HG03066 (cell line): ENCODE results near the gene PORCN.
"Not testable (repeated sequence)": the region's sequence is repeated elsewhere in the genome, so short reads cannot be mapped to it uniquely, and the experiment has no call there.

Experiments
- ATAC-seq: cut with Tn5 transposase; IDR thresholded peaks from one replicate; pipeline ENCODE4 v1.9.1; 2021; ENCODE audit warnings: low read depth; ENCODE audit not compliant: unreplicated experiment

PORCN gene

GRCh38 chrX:48538641-48539344 lies 30.0 kb downstream of the PORCN start:
- no peak for ATAC-seq

- ATAC-seq = peak; percentile 70
Observed at GRCh38 chrX:48539345-48540027, 30.7 kb downstream of the PORCN start, which contains the start of gene TBC1D25. TBC1D25 (plus strand) TSS chrX:48539714; CDS start chrX:48539798, 84 bp downstream.

GRCh38 chrX:48540028-48540375 lies 31.2 kb downstream of the PORCN start:
- ATAC-seq = peak; percentile 22

- ATAC-seq = no peak
Observed at GRCh38 chrX:48540480-48540879, 31.7 kb downstream of the PORCN start.

- no peak for ATAC-seq
Observed at GRCh38 chrX:48541140-48541814, 32.5 kb downstream of the PORCN start.

GRCh38 chrX:48548871-48549270 lies 40.1 kb downstream of the PORCN start:
- no peak for ATAC-seq

- not testable (repeated sequence) for ATAC-seq
Observed at GRCh38 chrX:48555731-48556325, 47.0 kb downstream of the PORCN start.

GRCh38 chrX:48558271-48558670 lies 49.5 kb downstream of the PORCN start:
- no peak for ATAC-seq

GRCh38 chrX:48559636-48560035 lies 50.8 kb downstream of the PORCN start:
- ATAC-seq = no peak

GRCh38 chrX:48560056-48560455 lies 51.3 kb downstream of the PORCN start:
- ATAC-seq = no peak

- no peak for ATAC-seq
Observed at GRCh38 chrX:48560681-48561080, 51.9 kb downstream of the PORCN start.

GRCh38 chrX:48569958-48570357 lies 61.2 kb downstream of the PORCN start:
- no peak for ATAC-seq
